ENCODE data around the gene SCN4B. TPM values are rescaled to one million over a fixed set of nuclear protein-coding genes. Genes with fewer than 3 reads are reported as not detected.

SCN4B gene
- total RNA-seq, 4 donors from 2014 or later = 0.35 to 8.3 (median 1.4) TPM

DNA sequence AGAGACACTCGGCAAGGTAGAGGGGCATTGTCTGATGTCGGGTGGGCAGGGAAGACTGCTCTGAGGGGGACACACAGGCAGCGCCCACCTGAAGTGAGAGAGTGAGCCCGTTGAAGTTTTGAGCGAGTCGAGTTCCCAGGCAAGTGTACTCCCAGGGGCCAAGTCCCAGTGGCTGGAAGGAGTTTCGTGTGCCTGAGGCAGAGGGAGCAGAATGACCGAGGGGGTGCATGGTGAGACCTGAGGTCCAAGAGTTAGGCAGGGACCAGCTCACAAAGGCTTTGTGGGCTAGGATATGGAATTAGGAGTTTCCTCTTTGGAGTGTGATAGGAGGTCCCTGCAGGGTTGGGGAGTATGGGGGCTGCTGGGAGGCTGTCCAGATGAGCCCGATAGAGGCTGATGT is 17.6 kb upstream of the SCN4B start:
- Histone ChIP-seq H3K4me3 (no peak overlapping the region), H3K27ac (no peak overlapping the region), H3K9me3 (no peaks in the 10 kb centered on the region), H3K27me3 (no peaks in the 10 kb centered on the region), H3K36me3 (no peaks in the 10 kb centered on the region), H3K4me1 (peaks cover 0 to 9% (median 3%) of the 10 kb centered on the region in 4 donors)
- no peak for TF ChIP-seq POLR2A (IDR thresholded peaks at IDR 0.05)
- TF ChIP-seq, protein P1, sequence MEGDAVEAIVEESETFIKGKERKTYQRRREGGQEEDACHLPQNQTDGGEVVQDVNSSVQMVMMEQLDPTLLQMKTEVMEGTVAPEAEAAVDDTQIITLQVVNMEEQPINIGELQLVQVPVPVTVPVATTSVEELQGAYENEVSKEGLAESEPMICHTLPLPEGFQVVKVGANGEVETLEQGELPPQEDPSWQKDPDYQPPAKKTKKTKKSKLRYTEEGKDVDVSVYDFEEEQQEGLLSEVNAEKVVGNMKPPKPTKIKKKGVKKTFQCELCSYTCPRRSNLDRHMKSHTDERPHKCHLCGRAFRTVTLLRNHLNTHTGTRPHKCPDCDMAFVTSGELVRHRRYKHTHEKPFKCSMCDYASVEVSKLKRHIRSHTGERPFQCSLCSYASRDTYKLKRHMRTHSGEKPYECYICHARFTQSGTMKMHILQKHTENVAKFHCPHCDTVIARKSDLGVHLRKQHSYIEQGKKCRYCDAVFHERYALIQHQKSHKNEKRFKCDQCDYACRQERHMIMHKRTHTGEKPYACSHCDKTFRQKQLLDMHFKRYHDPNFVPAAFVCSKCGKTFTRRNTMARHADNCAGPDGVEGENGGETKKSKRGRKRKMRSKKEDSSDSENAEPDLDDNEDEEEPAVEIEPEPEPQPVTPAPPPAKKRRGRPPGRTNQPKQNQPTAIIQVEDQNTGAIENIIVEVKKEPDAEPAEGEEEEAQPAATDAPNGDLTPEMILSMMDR (IDR thresholded peaks at IDR 0.05) = no peak
- no peak for DNase-seq

DNA sequence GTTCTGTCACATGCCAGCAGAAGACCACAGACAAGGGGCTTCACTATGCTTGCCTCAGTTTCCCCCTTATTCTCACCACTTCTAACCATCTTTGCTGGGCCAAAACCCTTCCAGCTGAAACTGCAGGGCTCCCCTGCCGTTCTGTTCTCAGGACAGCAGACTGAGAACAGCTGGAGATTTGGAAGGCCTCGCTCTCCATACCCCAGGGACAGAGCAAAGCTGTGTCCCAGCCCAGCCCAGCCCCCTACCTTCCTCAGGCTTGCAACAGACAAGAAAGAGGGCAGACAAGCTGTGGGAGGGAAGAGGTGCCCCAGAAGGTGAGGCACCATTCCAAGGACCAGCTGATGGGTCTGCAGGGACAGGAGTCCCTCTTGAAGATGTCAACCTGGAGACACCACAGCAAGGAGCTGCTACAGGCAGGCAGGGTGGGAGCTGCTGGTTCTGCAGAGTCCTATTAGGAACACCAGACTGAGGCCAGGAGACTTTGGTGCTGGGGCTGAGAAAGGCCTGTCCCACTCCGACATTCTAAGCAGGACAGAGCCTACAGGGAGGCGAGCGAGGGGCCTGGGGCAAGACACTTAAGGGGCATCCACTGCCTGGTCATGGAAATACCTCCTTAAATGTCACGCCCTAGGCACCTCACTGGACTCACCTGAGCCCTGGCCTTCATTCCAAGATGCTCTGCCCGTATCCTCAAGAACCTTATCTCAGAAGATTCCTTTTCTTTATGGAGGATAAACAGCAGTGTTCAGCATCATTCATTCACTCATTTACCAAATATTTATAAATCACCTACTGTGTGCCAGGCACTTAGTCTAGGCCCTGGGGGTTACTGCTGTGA is 16.9 kb upstream of the SCN4B start:
- Histone ChIP-seq H3K4me1 (peaks cover 0 to 9% (median 3%) of the 10 kb centered on the region in 4 donors), H3K27me3 (no peaks in the 10 kb centered on the region), H3K4me3 (no peak overlapping the region), H3K27ac (no peak overlapping the region), H3K9me3 (no peaks in the 10 kb centered on the region), H3K36me3 (no peaks in the 10 kb centered on the region)
- TF ChIP-seq, protein P1 (IDR thresholded peaks at IDR 0.05) = no peak
- TF ChIP-seq POLR2A (IDR thresholded peaks at IDR 0.05) = no peak
- no peak for DNase-seq

DNA sequence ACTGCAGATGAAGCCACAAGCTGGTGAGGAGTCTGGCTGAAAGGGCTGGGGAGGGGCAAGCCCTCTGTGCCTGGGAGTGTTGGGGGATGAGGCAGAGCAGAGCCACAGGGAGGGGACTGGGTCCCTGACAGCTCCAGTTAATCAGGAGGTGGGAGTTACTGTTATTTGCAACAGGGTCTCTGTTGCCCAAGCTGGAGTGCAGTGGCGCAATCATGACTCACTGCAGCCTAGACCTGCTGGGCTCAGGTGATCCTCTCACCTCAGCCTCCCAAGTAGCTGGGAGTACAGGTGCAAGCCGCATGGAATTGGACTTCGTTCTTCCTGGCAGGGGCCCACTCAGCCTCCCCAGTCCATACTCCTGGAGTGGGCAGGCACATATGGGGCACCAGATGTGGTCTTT is 16.1 kb upstream of the SCN4B start:
- Histone ChIP-seq H3K27ac (no peak overlapping the region), H3K36me3 (no peaks in the 10 kb centered on the region), H3K4me1 (peaks cover 0 to 9% (median 3%) of the 10 kb centered on the region in 4 donors), H3K9me3 (no peaks in the 10 kb centered on the region), H3K27me3 (no peaks in the 10 kb centered on the region), H3K4me3 (no peak overlapping the region)
- TF ChIP-seq, protein P1 (IDR thresholded peaks at IDR 0.05) = no peak
- no peak for TF ChIP-seq POLR2A (IDR thresholded peaks at IDR 0.05)
- no peak for DNase-seq

DNA sequence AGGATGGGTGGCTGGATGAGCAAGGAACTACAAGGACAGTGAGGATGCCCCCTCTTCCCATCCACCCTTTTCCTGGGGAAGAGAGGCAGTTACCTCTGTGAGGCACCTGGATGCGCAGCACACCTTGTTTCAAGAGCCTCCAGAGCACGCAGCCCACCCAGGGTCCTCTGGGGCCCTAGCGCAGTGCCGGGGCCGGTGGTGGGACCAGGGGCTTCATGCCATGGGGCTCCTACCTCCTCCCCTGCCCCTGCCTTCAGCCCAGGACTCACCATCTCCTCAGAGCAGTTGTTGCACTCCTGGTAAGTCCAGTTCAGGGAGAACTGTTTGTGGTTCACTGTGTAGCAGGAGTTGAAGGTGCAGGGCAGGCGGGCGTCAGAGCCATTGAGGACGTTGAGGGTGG is 15.7 kb upstream of the SCN4B start:
- Histone ChIP-seq H3K4me1 (peaks cover 0 to 9% (median 3%) of the 10 kb centered on the region in 4 donors), H3K9me3 (no peaks in the 10 kb centered on the region), H3K36me3 (no peaks in the 10 kb centered on the region), H3K27me3 (no peaks in the 10 kb centered on the region), H3K4me3 (no peak overlapping the region), H3K27ac (no peak overlapping the region)
- DNase-seq = peak in 1 of 3 donors; percentile 20
- TF ChIP-seq POLR2A (IDR thresholded peaks at IDR 0.05) = no peak
- TF ChIP-seq, protein P1 (IDR thresholded peaks at IDR 0.05) = no peak

DNA sequence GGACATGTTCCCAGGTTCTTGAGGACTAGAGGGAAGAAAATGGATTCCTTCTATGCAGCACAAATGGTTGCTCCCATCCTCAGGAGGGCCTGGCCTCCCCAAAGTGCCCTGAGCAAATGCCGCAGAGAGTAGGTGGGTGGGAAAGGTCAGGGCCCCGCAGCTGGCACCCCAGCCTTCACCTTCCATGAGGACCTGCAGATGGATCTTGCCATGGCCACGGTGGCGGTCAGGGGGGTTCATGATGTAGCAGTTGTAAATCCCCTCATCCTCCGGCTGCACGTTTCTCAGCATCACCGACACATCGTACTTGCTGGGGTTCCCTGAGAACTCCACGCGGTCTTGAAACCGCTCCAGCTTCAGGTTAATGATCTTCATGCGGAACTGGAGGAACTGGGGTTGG is 15.3 kb upstream of the SCN4B start:
- no peak for TF ChIP-seq POLR2A (IDR thresholded peaks at IDR 0.05)
- TF ChIP-seq, protein P1 (IDR thresholded peaks at IDR 0.05) = no peak
- Histone ChIP-seq H3K27ac (no peak overlapping the region), H3K9me3 (no peaks in the 10 kb centered on the region), H3K36me3 (no peaks in the 10 kb centered on the region), H3K27me3 (no peaks in the 10 kb centered on the region), H3K4me1 (peaks cover 0 to 9% (median 3%) of the 10 kb centered on the region in 4 donors), H3K4me3 (no peak overlapping the region)
- no peak for DNase-seq

All from Peyer's patch (tissue), 4 donors.